ENCODE measurements around the gene ATP2B3.

DNA sequence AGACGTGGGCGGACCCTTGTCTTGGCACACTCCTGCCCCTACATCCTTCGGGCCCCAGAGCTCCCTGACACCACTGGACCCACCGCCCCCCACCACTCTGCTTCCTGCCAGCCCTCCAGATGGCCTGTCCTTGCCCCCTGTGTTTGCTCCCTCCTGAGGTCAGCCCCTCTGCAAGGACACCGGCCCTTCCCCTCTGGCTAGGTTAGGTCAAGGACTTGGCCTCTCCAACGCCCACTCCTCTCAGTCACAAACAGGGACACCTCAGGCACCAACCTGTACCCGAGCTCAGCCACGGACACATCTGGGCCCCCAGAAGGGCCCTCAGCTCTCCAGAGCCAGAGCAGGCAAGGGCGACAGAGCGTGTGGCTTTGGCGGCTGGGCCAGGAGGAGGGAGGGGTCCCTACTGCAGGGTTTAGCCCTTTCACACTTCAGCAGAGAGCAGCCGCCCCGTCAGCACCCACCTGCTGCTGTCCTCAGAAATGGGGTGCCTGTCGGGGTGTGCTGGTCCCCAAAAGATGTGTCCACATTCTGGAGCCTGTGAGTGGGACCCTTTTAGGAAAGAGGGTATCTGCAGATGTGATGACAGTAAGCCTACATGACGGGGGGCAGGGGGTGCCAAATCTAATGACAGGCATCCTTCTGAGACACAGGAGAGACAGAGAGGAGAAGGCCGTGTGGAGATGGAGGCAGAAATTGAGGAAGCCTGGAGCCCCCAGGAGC lies 106.0 kb downstream of the ATP2B3 start:
- TF ChIP-seq, protein P1, sequence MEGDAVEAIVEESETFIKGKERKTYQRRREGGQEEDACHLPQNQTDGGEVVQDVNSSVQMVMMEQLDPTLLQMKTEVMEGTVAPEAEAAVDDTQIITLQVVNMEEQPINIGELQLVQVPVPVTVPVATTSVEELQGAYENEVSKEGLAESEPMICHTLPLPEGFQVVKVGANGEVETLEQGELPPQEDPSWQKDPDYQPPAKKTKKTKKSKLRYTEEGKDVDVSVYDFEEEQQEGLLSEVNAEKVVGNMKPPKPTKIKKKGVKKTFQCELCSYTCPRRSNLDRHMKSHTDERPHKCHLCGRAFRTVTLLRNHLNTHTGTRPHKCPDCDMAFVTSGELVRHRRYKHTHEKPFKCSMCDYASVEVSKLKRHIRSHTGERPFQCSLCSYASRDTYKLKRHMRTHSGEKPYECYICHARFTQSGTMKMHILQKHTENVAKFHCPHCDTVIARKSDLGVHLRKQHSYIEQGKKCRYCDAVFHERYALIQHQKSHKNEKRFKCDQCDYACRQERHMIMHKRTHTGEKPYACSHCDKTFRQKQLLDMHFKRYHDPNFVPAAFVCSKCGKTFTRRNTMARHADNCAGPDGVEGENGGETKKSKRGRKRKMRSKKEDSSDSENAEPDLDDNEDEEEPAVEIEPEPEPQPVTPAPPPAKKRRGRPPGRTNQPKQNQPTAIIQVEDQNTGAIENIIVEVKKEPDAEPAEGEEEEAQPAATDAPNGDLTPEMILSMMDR (IDR thresholded peaks at IDR 0.05): no peak
- no peak for TF ChIP-seq POLR2A (IDR thresholded peaks at IDR 0.05; ENCODE audit: low read depth)
- no peak for TF ChIP-seq EP300 (IDR thresholded peaks at IDR 0.05)
